GM12874 (cell line): ENCODE measurements around the gene FASTKD2.

Experiments
- TF ChIP-seq, protein P1 (sequence below): IDR thresholded peaks from 2 replicates; pipeline ENCODE4 v1.5.1; 2011; ENCODE audit warnings: low read depth, mild to moderate bottlenecking, control low read depth, low read length, moderate library complexity; ENCODE audit not compliant: insufficient read depth

Gene FASTKD2

DNA sequence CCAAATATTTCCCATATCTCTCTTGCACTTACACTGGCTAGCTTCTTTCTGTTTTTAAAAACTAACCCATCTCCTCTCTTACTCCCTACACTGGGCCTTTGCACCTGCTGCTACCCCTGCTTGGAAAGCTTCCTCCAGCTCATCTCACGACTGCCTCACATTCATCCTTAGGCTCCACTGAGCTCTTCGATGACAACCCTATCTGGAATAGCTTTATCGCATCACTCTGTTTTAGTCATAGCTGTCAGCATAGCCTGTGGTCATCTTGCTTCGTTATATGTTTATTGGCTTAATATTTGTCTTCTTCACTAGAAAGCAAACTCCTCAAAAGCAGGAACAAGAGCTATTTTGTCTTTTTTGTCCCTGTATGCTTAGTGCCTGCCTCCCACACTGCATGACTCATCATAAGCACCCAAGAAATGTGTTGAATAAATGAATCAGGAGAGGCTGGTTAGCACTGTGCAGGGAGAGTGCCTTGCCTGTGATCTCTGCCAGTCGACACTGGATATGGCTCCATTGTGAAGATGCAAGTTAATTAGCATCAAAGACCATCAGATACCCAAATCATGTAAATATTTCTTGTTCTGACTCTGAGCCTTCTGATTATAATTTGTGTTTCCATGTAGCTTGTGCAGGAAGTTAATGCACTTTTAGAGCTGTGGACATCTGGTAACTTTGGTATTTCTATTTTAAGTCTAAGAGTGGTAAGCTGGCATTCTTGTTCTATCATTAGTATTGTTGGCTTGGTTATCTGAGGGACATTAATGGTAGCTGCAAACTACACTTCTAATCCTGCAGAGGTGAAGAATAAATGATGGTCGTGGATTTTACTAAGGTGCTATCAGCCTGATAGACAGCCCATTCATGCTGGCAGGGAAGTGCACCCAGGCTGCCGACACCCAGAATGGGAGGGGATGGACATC is 36.9 kb upstream of the FASTKD2 start:
- TF ChIP-seq, protein P1, sequence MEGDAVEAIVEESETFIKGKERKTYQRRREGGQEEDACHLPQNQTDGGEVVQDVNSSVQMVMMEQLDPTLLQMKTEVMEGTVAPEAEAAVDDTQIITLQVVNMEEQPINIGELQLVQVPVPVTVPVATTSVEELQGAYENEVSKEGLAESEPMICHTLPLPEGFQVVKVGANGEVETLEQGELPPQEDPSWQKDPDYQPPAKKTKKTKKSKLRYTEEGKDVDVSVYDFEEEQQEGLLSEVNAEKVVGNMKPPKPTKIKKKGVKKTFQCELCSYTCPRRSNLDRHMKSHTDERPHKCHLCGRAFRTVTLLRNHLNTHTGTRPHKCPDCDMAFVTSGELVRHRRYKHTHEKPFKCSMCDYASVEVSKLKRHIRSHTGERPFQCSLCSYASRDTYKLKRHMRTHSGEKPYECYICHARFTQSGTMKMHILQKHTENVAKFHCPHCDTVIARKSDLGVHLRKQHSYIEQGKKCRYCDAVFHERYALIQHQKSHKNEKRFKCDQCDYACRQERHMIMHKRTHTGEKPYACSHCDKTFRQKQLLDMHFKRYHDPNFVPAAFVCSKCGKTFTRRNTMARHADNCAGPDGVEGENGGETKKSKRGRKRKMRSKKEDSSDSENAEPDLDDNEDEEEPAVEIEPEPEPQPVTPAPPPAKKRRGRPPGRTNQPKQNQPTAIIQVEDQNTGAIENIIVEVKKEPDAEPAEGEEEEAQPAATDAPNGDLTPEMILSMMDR, result no peak

DNA sequence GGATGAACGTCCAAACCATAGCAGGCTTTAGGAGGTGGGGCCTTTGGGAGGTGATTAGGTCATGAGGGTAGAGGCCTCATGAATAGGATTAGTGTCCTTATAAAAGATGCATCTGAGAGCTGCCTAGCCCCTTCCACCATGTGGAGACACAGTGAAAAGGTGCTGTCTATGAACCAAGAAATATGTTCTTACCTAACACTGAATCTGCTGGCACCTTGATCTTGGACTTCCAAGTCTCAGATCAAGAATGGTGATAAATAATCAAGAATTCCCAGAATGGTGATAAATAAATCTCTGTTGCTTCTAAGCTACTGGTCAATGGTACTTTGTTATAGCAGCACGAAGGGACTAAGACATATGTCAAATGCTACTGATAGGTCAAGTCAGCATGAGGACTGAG is 32.1 kb upstream of the FASTKD2 start:
- TF ChIP-seq, protein P1, result no peak

GRCh38 chr2:206736935-206737334 is 28.5 kb upstream of the FASTKD2 start:
- TF ChIP-seq, protein P1, result no peak

- TF ChIP-seq, protein P1, result no peak
These were observed 26.1 kb upstream of the FASTKD2 start for GRCh38 chr2:206739271-206739670.

DNA sequence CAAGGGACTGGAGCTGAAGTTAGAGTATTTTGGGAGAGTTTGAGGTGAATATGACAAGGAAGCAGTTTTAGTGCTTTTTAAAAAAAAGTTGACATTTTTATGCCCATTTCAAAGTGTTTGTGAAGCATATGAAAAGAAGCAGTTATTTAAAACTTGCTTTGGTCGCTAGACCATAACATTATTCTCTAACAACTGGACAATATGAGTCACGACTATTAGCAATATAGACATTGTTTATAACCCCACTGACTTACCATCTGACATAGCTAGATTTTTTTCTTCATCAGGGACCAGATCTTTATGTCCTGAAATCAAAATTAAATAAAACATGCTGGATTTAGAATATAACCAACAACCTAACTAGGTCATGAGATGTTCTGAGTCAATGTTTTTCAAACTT is 24.6 kb upstream of the FASTKD2 start:
- TF ChIP-seq, protein P1, result no peak

DNA sequence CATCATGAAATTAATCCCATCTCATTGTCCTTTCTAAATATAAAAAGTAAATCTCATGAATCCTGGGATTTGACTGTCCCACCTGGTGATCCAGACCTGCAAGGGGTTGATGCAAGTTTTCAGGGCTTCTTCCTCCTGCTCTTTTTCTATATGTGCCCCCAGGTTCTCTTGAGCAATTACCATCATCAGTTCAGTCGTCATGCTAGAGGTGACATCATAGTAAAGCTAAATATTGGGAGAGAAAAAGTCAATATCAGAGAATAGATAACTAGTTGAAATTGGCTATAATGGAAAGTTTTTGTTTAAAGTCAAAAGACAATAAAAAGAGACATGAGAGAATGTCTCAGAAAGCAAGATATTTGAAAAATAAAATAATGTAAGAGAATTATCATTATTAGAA is 8.6 kb upstream of the FASTKD2 start:
- TF ChIP-seq, protein P1, result no peak

DNA sequence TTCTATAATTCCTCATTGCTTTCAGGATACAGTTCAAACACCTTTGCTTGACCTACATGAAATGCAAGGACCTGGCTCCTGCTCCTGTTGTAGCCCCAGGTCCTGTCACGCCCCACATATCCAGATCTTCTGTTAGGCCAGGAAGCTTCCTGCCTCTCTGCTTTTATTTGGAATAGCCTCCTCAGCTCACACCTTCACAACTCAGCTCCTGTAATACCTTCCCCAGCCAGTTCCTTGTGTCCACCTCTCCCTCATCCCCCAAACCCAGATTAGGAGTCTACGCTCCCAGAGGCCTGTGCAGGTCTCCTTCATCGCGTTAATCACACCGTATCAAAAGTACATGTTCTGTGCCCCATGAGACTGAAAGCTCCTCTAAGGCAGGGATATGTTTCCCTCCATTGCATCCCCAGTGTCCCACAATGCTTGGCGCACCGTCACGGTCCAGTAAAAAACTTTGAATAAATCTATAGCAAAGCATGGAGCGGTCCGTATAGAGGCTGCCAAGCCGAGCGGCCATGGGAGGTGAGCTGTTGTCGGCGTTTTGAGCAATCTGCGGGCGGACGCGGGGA is 649 bp upstream of the FASTKD2 start:
- TF ChIP-seq, protein P1, result no peak
